ENCODE data around the gene PCNX3.

Gene PCNX3

DNA sequence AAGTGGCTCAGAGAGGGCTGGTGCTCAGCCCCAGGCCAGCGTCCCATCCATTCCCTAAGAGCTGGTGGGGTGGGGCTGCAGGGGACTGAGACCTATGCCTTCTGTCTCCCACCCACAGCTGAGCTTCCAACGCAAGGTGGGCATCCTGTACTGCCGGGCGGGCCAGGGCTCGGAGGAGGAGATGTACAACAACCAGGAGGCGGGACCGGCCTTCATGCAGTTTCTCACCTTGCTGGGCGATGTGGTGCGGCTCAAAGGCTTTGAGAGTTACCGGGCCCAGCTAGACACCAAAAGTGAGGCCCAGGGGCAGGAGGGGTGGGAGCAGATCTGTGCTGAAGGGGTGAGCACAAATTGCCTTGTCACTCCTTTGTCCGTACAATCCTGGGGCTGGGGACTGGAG, 29.3 kb downstream of the PCNX3 start:
- H3K27me3 Mint-ChIP-seq, result no peaks in the 10 kb centered on the region
- no peak overlapping the region for H3K4me3 Mint-ChIP-seq
- peaks cover 34% of the 10 kb centered on the region for H3K36me3 Mint-ChIP-seq (ENCODE audit: low read depth)
- H3K9me3 Mint-ChIP-seq, result no peaks in the 10 kb centered on the region
- no peak overlapping the region for H3K27ac Mint-ChIP-seq
- H3K4me1 Mint-ChIP-seq (ENCODE audit: low read depth), result peaks cover 27% of the 10 kb centered on the region

DNA sequence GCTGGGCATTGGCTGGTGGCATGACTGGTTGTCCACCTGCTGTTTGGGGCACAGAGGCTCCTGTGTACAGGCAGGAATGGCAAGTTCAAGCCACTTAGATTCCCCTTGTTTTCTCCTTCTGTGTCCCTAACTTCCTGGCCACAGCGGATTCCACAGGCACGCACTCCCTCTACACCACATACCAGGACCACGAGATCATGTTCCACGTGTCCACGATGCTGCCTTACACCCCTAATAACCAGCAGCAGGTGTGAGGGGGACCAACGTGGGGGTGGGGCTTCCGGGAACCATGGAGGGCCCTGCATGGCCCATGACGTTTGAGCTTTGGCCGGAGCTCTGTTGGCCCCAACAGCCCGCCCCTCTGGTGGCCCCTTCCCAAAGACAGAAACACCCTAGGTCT, 30.1 kb downstream of the PCNX3 start:
- peaks cover 18% of the 10 kb centered on the region for H3K4me1 Mint-ChIP-seq (ENCODE audit: low read depth)
- no peaks in the 10 kb centered on the region for H3K9me3 Mint-ChIP-seq
- no peak overlapping the region for H3K27ac Mint-ChIP-seq
- H3K27me3 Mint-ChIP-seq, result no peaks in the 10 kb centered on the region
- H3K36me3 Mint-ChIP-seq (ENCODE audit: low read depth), result peaks cover 34% of the 10 kb centered on the region
- H3K4me3 Mint-ChIP-seq, result no peak overlapping the region

DNA sequence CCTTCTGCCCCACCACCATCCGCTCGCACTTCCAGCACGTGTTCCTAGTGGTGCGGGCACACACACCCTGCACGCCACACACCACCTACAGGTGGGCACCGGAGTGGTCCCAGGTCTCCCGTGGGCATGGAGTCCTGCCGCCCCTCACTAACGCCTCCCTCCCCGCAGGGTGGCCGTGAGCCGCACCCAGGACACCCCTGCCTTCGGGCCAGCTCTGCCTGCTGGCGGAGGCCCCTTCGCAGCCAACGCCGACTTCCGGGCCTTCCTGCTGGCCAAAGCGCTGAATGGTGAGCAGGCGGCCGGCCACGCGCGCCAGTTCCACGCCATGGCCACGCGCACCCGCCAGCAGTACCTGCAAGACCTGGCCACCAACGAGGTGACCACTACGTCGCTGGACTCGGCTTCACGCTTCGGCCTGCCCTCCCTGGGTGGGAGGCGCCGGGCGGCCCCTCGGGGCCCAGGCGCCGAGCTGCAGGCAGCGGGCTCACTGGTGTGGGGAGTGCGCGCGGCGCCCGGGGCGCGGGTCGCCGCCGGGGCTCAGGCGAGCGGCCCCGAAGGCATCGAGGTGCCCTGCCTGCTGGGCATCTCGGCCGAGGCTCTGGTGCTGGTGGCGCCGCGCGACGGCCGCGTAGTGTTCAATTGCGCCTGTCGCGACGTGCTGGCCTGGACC, 30.8 kb downstream of the PCNX3 start:
- Mint-ChIP-seq H3K27ac (no peak overlapping the region), H3K4me3 (no peak overlapping the region)

DNA sequence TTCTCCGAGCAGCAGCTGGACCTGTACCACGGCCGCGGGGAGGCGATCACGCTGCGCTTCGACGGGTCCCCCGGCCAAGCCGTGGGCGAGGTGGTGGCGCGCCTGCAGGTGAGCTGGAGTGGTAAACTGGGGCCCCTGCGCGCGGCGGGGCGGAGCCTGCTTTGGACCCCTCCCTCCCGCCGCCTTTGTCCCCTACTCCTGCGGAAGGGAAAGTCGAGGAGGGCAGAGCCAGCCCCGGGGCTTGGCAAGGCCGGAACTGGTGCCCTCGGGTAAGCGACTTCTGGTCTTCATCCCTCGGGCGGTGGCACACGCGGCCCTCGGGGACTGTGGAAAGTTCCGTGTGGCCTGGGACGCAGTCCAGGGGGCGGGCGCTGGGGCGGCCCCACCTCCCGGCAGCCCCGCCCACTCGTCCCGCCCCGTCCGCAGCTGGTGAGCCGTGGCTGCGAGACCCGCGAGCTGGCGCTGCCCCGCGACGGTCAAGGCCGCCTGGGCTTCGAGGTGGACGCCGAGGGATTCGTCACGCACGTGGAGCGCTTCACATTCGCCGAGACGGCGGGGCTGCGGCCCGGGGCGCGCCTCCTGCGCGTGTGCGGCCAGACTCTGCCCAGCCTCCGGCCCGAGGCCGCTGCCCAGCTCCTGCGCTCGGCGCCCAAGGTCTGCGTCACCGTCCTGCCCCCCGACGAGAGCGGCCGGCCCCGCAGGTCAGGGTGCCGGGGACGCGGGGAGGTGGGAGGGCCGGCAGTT, 31.6 kb downstream of the PCNX3 start:
- H3K9me3 Mint-ChIP-seq, result no peaks in the 10 kb centered on the region
- no peaks in the 10 kb centered on the region for H3K27me3 Mint-ChIP-seq
- H3K36me3 Mint-ChIP-seq (ENCODE audit: low read depth), result peaks cover 36% of the 10 kb centered on the region
- peaks cover 21% of the 10 kb centered on the region for H3K4me1 Mint-ChIP-seq (ENCODE audit: low read depth)
- no peak overlapping the region for H3K27ac Mint-ChIP-seq
- no peak overlapping the region for H3K4me3 Mint-ChIP-seq

More for the DNA sequence above, 30.8 kb downstream of the PCNX3 start:
- H3K27me3 Mint-ChIP-seq, result no peaks in the 10 kb centered on the region
- H3K4me1 Mint-ChIP-seq (ENCODE audit: low read depth), result peaks cover 21% of the 10 kb centered on the region
- H3K9me3 Mint-ChIP-seq, result no peaks in the 10 kb centered on the region
- peaks cover 35% of the 10 kb centered on the region for H3K36me3 Mint-ChIP-seq (ENCODE audit: low read depth)

DNA sequence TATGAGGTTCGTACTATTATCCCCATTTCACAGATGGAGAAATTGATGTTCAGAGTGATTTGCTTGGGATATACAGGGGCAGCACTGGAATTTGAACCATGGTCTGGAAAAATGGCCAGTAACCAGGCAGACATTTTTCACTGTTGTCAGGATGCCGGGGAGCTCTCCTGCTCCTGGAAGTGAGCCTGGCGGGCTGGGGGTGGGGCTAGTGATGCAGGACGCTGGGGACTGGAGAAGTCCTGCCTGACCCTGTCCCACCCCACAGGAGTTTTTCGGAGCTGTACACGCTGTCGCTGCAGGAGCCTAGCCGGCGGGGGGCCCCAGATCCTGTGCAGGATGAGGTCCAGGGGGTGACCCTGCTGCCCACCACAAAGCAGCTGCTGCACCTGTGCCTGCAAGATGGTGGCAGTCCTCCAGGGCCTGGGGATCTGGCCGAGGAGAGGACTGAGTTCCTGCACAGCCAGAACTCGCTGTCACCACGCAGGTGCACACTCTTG, 33.5 kb downstream of the PCNX3 start:
- Mint-ChIP-seq H3K27me3 (no peaks in the 10 kb centered on the region), H3K9me3 (no peaks in the 10 kb centered on the region), H3K27ac (no peak overlapping the region), H3K4me1 (ENCODE audit: low read depth) (peaks cover 27% of the 10 kb centered on the region), H3K36me3 (ENCODE audit: low read depth) (peaks cover 39% of the 10 kb centered on the region), H3K4me3 (no peak overlapping the region)

DNA sequence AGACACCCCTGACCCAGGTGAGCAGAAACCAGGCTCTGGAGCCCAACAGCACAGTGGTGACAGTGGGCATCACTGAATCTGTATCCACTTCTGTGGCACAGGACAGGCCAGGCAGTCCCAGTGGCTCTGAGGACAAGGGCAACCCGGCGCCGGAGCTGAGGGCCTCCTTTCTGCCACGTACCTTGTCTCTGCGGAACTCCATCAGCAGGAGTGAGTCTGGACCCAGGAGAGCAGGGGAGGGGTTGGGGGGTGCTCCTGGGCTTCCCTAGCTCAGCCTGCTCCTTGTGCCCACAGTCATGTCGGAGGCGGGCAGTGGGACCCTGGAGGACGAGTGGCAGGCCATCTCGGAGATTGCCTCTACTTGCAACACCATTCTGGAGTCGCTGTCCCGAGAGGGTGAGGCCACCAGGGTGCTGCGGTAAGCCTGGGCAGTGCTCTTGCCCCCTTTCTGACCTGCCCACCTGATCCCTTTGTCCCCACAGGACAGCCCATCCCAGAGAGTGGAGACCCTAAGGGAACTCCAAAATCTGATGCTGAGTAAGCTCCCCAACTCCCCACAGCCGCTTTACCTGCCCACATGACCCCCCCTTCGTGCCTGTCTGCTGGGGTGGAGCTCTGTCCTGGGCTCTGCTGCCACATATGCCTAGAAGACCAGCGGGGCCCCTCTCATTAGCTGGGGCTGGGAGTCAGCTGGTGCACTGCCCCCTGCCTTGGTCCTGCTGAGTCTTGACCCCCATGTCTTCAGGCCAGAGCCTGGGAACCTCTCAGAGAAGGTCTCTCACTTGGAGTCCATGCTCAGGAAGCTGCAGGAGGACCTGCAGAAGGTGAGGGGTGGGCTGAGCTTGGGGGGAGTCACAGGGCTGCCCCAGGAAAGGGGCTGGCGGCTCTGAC, 34.3 kb downstream of the PCNX3 start:
- H3K36me3 Mint-ChIP-seq (ENCODE audit: low read depth), result peaks cover 42% of the 10 kb centered on the region
- H3K9me3 Mint-ChIP-seq, result no peaks in the 10 kb centered on the region
- no peak overlapping the region for H3K27ac Mint-ChIP-seq
- H3K4me3 Mint-ChIP-seq, result no peak overlapping the region
- H3K4me1 Mint-ChIP-seq (ENCODE audit: low read depth), result peaks cover 29% of the 10 kb centered on the region
- no peaks in the 10 kb centered on the region for H3K27me3 Mint-ChIP-seq

DNA sequence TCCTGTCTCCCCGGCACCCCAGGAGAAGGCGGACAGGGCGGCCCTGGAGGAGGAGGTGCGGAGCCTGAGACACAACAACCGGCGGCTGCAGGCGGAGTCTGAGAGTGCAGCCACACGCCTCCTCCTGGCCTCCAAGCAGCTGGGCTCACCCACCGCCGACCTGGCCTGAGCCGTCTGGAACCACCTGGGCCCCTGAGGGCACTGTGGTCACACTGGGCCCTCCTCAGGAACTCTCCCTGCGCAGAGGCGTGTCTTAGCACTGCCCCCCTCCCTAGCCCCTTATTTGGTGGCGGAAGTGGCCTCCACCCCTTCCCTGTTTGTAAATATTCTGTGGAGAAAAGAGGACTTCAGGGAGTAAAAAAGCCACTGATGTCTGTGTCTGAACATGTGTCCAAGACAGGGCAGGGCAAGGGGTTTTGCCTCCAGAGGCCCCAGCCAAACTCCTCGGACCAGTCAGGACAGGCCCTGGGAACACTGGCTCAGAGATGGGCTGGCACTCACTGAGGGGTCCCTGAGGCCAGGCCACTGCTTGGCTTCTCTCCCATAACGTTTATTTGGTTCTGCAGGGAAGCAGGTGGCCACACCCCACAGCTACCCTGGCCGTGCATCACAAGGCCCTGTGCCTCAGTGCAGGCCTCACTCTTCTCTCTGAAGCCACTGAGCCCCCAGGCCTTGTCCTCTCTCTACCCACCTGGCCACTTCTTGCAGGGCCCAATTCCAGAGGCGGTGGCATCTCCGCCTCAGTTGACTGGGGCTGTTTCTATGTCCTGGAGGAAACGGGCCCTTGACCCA, 35.2 kb downstream of the PCNX3 start:
- Mint-ChIP-seq H3K9me3 (no peaks in the 10 kb centered on the region), H3K36me3 (ENCODE audit: low read depth) (peaks cover 46% of the 10 kb centered on the region), H3K27me3 (no peaks in the 10 kb centered on the region), H3K4me3 (no peak overlapping the region), H3K4me1 (ENCODE audit: low read depth) (peaks cover 36% of the 10 kb centered on the region), H3K27ac (peak overlapping the region; percentile 90)

DNA sequence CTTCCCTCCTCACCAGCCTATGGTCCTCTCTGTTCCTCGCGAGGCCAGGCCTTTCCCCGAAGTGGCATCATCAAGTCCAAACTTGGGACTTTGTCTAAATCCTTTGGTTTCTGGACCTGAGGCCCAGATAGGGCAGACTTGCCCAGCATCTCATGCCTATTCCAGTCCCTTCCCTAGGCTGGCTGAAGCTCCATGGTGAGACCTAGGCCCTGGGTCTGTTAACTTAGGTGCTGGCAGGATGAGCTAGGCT, 35.7 kb downstream of the PCNX3 start:
- H3K4me3 Mint-ChIP-seq, result no peak overlapping the region
- H3K27me3 Mint-ChIP-seq, result no peaks in the 10 kb centered on the region
- peaks cover 40% of the 10 kb centered on the region for H3K4me1 Mint-ChIP-seq (ENCODE audit: low read depth)
- peak overlapping the region; percentile 90 for H3K27ac Mint-ChIP-seq
- no peaks in the 10 kb centered on the region for H3K9me3 Mint-ChIP-seq
- H3K36me3 Mint-ChIP-seq (ENCODE audit: low read depth), result peaks cover 50% of the 10 kb centered on the region

DNA sequence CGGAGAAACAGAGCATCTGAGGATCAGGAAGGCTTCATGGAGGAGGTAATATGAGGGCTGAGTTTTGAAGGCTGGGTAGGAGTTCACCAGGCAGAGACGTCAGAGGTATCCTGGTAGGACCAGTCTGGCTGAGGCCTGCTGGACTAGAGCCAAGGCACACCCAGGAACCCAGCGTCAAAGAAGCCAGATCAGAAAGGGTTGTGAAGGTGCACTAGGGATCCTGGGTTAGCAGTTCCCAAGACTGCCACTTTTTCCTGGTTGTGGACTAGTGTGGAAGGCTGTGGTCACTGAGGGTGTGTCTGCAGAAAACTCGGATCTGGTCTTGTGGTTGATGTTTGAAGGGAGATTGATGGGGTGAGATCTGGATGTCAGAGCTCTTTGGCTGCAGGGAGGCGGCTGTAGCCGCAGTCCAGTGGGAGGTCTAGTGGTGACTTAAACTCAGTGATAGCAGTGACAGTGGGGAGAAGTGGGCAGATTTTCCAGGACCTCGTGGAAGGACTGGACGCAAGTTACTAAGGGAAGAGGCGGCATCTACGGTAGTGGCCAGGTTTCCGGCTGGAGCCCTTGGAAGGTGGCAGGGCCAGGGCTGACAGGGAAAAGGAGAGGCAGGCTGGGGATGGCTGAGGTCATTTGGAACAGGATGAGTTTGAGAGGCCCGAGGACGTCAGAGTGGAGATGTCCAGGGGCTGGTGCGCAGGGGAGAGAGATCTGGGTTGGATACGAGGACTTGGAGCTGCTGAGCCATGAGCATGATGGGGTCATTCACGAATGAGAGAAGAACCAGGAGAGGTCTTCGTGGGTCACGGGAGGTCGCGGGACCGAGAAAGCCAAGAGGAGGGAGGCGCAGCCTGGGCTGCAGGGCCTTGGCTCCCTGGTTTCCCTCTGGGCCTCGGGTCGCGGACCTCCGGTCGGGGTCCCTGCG, 36.3 kb downstream of the PCNX3 start:
- H3K36me3 Mint-ChIP-seq (ENCODE audit: low read depth), result peaks cover 55% of the 10 kb centered on the region
- H3K4me1 Mint-ChIP-seq (ENCODE audit: low read depth), result peaks cover 44% of the 10 kb centered on the region
- H3K9me3 Mint-ChIP-seq, result no peaks in the 10 kb centered on the region
- H3K4me3 Mint-ChIP-seq, result peak overlapping the region; percentile 72
- H3K27ac Mint-ChIP-seq, result peak overlapping the region; percentile 90
- H3K27me3 Mint-ChIP-seq, result no peaks in the 10 kb centered on the region

DNA sequence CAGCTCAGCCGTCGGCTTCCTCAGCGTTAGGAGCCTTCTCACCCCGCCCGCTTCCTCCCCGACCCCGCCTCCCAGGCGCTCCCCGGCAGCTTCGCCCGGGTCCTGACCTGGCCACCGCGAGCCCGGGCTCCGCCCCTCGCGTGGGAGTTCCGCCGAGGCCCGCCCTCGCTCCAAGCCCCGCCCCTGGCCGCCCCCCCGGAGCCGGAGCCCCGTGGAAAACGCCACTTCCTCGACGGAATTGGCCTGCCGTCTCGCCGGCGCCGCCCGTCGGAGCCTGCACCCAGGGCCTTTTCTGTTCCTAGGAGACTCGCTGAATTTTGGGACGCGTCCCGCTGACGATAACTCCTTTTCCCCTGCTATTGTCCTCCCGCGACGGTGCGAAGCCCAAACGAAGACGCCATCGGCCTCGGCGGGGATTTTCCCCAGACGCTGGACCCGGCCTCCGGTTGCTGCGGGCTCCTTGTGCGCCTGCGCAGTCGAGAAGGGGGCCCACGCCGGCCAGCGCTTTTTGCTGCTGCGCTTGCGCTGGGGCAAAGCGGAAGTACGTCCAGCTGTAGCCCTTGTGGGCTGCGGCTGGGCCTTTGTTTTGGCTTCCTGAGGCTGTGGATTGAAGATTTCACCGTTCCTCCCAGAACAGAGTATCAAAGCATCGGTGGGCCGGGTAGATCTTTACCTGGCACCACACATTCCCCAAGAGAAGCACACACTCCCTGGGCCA, 37.1 kb downstream of the PCNX3 start:
- Mint-ChIP-seq H3K27me3 (no peaks in the 10 kb centered on the region), H3K4me1 (ENCODE audit: low read depth) (peaks cover 52% of the 10 kb centered on the region), H3K9me3 (no peaks in the 10 kb centered on the region), H3K4me3 (peak overlapping the region; percentile 81), H3K36me3 (ENCODE audit: low read depth) (peaks cover 61% of the 10 kb centered on the region), H3K27ac (peak overlapping the region; percentile 88)

DNA sequence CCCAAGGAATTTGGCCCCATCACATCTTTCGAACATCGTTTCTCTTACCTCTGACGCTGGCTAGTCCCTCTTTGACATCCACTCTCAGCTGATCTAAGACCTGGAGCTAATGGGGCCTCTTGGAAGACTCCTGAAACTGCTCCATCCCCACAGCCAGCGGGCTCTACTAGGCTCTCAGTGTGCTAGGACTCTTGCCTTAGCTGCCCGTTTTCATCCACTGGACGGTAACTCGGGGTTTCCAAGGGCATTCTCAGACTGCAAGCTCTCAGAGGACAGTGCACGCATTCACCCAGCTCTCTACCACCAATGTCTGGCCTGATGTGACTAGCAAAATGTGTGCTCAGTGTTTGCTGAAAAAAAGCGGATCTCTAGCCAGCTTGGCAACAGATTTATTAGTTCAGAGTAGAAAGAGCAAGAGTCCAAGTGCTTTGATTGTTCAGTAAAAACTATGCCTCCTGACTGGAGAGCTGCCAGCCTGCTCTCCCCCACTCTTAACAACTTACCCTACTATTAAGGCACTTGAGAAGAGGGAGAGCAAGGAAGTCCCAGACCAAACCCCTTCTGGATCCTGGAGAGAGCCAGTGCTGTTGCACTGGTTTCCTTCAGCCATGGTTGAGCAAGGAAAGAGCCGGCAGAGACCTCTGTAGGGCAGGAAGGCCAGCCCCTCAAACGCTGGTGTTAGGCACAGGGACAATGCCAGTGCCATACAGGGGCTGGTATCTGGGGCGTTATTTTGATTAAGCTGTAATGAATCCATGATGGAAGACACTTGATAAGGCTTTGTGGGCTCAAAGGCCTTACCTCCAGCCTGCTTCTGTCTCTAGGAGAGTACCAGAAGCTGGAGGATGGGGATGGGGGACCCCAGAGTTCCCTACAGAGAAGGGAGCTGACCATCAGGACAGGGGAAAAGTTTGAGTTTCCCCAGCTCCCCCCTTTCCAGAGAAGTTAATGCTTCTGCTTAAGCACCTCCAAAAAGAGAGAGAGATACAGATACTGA, 38.0 kb downstream of the PCNX3 start:
- Mint-ChIP-seq H3K9me3 (no peaks in the 10 kb centered on the region), H3K36me3 (ENCODE audit: low read depth) (peaks cover 62% of the 10 kb centered on the region), H3K4me3 (peak overlapping the region; percentile 81), H3K27me3 (no peaks in the 10 kb centered on the region), H3K27ac (peak overlapping the region; percentile 88), H3K4me1 (ENCODE audit: low read depth) (peaks cover 53% of the 10 kb centered on the region)
